Neutrophil (primary cell): ENCODE data around the gene SOCS1.

Experiments used
- H3K27ac ChIP-seq: fragments of 200-600 bp; sonication (generic); 2 replicates; pipeline ENCODE4 v1.5.1; 2016; ENCODE audit warnings: mild to moderate bottlenecking, moderate library complexity
- H3K27me3 ChIP-seq: fragments of 200-600 bp; sonication (generic); 2 replicates; pipeline ENCODE4 v1.6.0; 2016; ENCODE audit warnings: mild to moderate bottlenecking
- H3K36me3 ChIP-seq: fragments of 200-600 bp; sonication (generic); 2 replicates; pipeline ENCODE4 v1.5.1; 2017
- H3K4me1 ChIP-seq, 2 experiments: fragments of 200-600 bp in 1 of 2; sonication (generic) in 1 of 2; 1 replicate in 1 of 2; 2 replicates in 1 of 2; pipeline versions ENCODE4 v1.5.1 to v1.6.1; 2013 to 2016; ENCODE audit warnings: low read depth in 1 of 2, low read length in 1 of 2, mild to moderate bottlenecking in 1 of 2, moderate library complexity in 1 of 2; ENCODE audit not compliant: control insufficient read depth in 1 of 2, insufficient read depth in 1 of 2
- H3K4me3 ChIP-seq, 2 experiments: fragments of 200-600 bp in 1 of 2; sonication (generic) in 1 of 2; 1 replicate in 1 of 2; 2 replicates in 1 of 2; pipeline ENCODE4 v1.5.1; 2013 to 2016; ENCODE audit warnings: low read depth in 1 of 2, low read length in 1 of 2, mild to moderate bottlenecking in 1 of 2, moderate library complexity in 1 of 2
- H3K9me3 ChIP-seq: fragments of 200-600 bp; sonication (generic); 2 replicates; pipeline ENCODE4 v1.5.1; 2016
- CTCF ChIP-seq: fragments of 200-600 bp; sonication (generic); IDR thresholded peaks from 2 replicates; pipeline ENCODE4 v1.5.1; 2016; ENCODE audit warnings: antibody characterized with exemption

The SOCS1 gene

GRCh38 chr16:11289202-11289601 lies 33.2 kb upstream of the SOCS1 start:
- no peaks in the 10 kb centered on the region for H3K9me3 ChIP-seq

GRCh38 chr16:11285842-11286241 lies 29.8 kb upstream of the SOCS1 start:
- no peaks in the 10 kb centered on the region for H3K4me1 ChIP-seq
- H3K27ac ChIP-seq: no peak overlapping the region
- no peaks in the 10 kb centered on the region for H3K27me3 ChIP-seq
- TF ChIP-seq CTCF: no peak
- H3K4me3 ChIP-seq: no peak overlapping the region
- H3K36me3 ChIP-seq: no peaks in the 10 kb centered on the region
- H3K9me3 ChIP-seq: no peaks in the 10 kb centered on the region

More at GRCh38 chr16:11289202-11289601, 33.2 kb upstream of the SOCS1 start:
- no peak for TF ChIP-seq CTCF
- Histone ChIP-seq H3K27ac (no peak overlapping the region), H3K4me1 (no peaks in the 10 kb centered on the region), H3K36me3 (no peaks in the 10 kb centered on the region), H3K4me3 (no peak overlapping the region), H3K27me3 (no peaks in the 10 kb centered on the region)

GRCh38 chr16:11283820-11284248 lies 27.8 kb upstream of the SOCS1 start:
- H3K4me1 ChIP-seq: no peaks in the 10 kb centered on the region
- no peak for TF ChIP-seq CTCF
- H3K9me3 ChIP-seq: no peaks in the 10 kb centered on the region
- no peak overlapping the region for H3K4me3 ChIP-seq
- no peaks in the 10 kb centered on the region for H3K27me3 ChIP-seq
- H3K36me3 ChIP-seq: no peaks in the 10 kb centered on the region
- H3K27ac ChIP-seq: no peak overlapping the region

GRCh38 chr16:11280616-11281522 lies 24.9 kb upstream of the SOCS1 start, which contains the start of gene PRM1:
PRM1 (minus strand) TSS chr16:11281330; CDS start chr16:11281238, 92 bp downstream.
- Histone ChIP-seq H3K36me3 (no peaks in the 10 kb centered on the region), H3K4me1 (no peaks in the 10 kb centered on the region), H3K27ac (no peak within 1 kb of the TSS), H3K9me3 (no peaks in the 10 kb centered on the region), H3K4me3 (no peak within 1 kb of the TSS), H3K27me3 (no peaks in the 10 kb centered on the region)
- no peak for TF ChIP-seq CTCF

GRCh38 chr16:11278681-11279628 lies 23.0 kb upstream of the SOCS1 start:
- H3K27ac ChIP-seq: no peak overlapping the region
- H3K4me3 ChIP-seq: no peak overlapping the region
- TF ChIP-seq CTCF: no peak
- H3K9me3 ChIP-seq: no peaks in the 10 kb centered on the region
- H3K27me3 ChIP-seq: no peaks in the 10 kb centered on the region
- H3K36me3 ChIP-seq: no peaks in the 10 kb centered on the region
- no peaks in the 10 kb centered on the region for H3K4me1 ChIP-seq
